Cerebellar cortex (tissue), 1 donor: ENCODE measurements around the gene DNAJC5.
"Not testable (repeated sequence)": the region's sequence is repeated elsewhere in the genome, so short reads cannot be mapped to it uniquely, and the experiment has no call there.

Experiments used
- DNase-seq: peaks from one replicate; pipeline ENCODE4 v3.0.0-alpha.2; 2015; ENCODE audit warnings: low spot score

DNAJC5 gene

DNA sequence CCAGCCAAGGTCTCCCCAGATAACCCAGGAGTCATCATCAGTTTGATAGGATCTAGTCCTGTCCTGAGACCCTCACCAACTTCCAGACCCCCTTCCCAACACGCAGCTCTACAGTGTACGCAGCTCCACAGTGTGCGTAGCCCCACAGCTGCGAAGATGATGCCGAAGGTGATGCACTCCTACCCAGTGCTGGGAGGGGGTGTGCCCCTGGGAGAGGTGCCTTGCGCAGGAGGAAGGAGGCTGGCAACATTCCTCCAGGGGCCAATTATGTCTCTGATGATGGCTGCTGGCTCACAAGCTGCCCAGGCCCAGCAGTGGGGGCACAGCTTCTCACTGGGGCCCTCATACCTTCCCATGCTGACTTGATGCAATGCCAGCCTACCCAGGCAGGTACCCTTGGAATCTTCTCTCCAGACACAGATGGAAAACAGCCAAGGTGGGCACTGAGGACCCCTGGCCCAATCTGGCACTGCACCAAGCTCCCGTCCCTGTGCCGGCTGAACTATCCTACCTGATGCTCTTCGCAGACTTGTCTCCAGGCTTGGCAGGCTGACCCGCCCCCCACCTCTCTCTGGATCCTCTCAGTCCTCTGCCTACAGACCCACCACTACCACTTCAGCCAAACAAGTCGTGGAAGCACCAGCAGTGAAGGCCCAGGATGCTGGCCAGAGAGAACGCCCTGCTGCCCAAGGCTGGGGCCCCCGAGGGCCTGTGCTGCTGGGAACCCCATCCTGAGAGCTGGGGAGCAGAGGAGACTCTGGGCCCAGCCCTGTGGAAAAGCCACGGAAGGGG is 73.4 kb downstream of the DNAJC5 start:
- no peak for DNase-seq

DNA sequence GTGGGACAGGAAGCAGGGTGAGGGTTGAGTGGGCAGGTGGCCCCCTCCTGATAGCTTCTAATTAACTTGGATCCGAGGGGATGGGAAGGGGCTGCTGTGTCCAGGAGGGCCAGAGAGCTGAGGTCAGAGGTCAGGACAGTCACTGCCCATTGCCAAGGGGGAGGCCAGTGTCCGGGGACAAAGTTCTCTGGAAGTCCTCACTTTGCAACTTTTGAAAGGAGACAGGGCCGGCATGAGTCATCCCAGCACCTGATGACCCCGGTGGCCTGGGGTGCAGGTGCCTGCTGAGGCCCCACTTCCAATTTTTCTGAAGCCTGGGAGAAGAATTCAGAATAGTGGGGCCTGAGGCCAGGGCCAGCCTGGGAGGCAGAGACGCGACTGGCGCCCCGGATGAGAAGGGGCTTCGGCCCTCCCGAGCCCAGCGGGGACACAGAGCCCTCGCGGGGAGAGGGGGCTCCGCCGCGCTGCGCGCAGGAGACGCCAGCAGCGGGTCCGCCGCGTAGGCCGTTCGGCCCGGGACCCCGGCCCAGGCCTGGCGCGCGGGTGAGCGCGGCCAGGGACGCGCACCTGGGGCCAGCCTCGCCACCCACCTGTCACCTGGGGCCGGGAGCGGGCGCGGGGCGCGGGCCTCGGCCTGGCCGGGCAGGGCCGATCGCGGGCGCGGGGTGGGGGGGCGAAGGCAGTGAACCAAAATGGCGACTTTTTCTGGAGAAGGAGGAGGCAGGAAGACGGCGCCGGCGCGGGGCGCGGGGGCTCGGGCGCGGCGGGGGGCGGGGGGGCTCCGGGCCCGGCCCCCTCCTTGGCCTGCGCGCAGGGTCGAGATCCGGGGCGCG is 74.2 kb downstream of the DNAJC5 start:
- no peak for DNase-seq

DNA sequence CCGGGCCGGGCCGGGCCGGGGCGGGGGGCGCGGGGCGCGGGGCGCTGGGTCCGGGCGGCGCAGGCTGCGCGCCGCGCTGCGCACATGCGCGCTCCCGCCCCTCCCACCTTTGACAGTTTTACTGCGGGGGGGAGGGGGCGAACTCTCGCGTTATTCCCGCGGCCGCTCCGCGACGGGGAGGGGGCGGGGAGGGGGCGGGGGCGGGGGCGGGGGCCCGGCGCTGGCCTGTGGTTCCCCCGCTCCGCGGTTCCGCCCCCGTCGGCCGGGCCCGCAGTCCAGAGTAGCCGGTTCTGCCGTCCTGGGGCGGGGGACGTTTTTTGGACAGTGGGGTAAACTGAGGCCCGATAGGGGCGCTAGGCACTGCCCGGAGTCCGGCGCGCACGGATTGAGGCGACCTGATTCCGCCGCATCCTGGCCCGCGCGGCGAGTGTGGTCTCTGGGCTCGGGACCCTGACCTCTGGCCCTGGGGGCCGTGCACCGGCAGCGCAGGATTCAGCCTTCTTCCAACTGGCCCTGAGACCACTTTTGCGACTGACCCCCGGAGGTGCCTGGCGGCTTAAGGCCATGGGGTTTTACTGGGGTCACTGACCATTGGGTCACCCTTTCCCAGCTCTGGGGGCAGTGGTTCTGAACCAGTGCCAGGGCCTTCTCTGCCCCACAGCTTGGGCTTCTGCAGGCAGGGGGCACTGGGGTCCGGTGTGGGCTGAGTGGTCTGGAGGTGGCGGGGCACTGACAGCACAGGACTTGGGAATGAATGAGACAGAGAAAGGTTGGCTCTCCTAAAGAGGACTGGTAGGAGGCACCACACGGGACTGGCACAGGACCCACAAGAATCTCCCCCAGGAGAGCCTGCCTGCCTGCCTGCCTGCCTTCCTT is 75.2 kb downstream of the DNAJC5 start, which contains the start of gene ZNF512B:
Gene ZNF512B, minus strand, starts transcription at position 93 of the 876 bp plus-strand sequence. CDS start 1,980 bp downstream, outside the sequence.
- no peak for DNase-seq

DNA sequence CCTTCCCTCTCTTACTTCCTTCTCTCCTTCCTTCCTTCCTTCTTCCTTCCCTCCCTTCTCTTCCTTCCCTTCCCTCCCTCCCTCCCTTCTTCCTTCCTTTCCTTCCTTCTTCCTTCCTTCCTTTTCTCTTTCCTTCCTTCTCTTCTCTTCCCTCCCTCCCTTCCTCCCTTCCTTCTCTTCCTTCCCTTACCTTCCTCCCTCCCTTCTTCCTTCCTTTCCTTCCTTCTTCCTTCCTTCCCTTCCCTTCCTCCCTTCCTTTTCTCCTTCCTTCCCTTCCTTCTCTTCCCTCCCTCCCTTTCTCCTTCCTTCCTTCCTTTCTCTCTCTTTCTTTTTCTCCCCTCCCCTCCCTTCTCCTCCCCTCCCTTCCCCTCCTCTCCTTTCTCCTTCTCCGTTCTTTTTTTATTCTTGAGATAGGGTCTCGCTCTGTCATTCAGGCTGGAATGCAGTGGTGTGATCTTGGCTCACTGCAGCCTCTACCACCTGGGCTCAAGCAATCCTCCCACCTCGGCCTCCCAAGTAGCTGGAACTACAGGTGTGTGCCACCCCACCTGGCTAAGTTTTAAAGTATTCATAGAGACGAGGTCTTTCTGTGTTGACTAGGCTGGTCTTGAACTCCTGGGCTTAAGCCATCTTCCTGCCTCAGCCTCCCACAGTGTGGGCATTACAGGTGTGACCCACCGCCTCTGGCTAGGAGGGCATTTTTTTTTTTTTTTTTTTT is 75.9 kb downstream of the DNAJC5 start:
- no peak for DNase-seq

DNA sequence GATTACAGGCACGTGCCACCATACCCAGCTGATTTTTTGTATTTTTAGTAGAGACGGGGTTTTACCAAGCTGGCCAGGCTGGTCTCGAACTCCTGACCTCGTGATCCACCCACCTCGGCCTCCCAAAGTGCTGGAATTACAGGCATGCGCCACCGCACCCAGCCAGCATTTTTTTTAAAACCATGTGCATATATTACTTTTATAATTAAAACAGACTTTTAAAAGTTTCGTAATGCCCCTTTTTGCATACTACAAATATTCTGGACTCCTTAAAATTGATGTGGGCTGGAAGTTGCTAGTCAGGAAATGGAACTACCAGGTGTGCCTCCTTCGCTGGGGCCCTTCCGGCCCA is 77.0 kb downstream of the DNAJC5 start:
- DNase-seq: not testable (repeated sequence)

DNA sequence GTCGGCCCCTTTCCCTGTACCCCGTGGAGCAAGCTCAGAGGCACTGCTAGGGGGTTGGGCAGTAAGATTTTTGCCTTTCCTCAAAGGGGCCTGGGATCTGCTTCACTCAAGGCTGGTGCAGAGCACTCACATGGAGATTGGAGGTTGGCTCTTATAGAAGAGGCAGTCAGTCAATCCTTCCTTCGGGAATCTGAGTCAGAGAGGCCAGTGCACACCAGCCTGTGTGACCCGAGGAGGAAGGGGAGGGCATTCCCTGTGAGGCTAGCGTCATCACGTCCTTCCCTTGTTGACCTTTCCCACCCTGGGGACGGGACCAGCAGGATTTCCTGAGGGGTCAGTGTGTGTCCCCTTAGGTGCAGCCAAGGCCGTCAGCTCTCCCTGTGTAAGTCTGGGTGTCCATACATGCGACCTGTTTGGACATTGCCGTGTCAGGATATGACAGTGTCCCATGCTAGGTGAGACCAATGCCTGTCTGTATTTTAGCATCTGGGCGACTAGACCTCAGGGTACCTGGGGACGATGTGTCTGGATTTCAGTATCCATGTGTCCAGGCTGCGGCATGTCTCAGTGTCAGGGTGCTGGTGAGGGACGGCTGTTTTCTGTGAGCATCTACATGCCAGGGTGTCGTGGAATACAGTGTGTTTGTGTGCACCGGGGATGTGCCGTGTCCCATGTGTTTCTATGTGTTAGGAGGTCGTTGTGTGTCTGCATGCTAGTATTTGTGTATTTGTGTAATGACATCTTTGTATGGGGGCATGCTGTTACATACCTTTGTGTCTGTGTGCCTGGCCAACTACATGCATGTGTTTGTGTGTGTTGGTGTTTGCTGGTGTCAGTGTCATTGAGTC is 77.6 kb downstream of the DNAJC5 start:
- no peak for DNase-seq

DNA sequence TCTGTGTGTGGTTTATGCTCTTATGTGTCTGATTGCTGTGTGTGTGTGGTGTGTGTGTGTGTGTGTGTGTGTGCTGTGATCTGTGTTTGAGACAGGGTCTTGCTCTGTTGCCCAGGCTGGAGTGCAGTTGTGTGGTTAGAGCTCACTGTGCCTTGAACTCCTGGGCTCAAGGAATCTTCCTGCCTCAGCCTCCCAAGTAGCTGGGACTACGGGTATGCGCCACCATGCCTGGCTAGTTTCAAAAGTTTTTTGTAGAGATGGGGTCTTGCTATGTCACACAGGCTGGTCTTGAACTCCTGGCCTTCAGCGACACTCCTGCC is 78.2 kb downstream of the DNAJC5 start:
- DNase-seq: no peak

DNA sequence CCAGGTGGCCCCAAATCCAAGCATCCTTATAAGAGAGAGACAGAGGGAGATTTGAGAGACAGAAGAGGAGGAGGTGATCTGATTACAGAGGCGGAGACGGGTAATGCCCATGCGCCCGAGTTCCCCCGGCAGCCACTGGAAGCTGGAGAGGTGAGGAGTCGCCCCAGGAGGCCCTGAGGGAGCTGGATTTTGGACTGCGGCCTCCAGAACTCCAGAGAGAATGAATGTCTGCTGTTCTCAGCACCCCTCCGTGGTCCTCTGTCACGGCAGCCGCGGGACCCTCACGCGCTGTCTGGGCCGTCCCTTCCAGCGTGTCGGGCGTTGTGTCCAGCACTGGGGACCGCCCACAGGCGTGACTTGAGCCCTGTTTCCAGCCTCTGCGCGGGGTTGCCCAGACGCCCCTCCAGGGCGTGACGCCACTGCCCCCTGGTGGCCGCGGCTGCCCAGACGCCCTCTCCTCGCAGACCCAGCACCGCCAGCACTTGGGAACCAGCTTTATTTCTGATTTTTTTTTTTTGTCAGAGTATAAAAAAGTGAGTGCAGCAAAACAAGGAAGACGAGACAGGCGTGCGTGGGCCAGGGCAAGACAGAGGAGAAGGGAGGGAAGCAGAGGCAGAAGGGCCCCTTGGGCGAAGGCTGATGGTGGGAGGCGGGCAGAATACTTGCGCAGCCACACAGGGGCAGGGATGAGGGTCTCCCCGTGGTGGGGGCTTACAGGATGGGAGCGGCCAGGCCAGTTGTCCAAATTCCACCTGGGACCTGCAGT is 78.9 kb downstream of the DNAJC5 start:
- DNase-seq: peak; percentile 84

DNA sequence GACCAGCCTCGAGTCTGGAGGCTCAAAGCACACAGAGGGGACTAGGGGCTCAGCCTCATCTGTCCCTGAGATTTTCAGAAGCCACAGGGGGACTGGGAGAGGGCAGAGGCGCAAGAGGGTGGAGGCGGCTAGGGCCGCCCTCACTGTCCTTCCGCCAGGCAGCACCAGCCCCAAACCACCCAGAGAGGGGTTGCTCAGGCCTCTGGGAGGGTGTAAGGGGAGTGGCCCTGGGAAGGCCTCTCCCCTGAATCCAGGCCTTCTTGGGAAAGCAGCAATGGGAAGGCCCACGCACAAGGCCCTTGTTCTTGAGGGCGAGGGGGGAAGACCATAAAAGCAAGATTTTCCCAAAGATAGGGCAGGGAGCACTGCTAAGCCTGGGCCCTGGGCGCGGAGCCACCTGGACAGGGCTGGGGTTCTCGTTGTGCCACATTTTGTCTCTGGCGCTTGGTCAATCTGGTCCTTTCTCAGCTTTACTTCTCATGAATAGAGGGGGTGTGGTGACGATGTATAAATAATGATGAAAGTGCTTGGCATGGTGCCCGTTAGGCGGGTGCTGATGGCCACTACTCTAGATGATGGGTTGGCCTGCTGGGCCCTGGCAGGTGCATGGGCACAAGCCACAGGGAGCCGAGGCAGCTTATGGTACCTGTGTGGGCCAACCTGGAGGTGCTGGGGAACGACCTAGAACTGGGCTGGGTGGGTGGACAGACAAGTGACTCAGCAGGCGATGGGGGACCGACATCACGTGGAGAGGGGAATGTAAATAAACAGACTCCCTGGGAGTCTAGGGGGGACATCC is 79.7 kb downstream of the DNAJC5 start:
- DNase-seq: peak; percentile 98

DNA sequence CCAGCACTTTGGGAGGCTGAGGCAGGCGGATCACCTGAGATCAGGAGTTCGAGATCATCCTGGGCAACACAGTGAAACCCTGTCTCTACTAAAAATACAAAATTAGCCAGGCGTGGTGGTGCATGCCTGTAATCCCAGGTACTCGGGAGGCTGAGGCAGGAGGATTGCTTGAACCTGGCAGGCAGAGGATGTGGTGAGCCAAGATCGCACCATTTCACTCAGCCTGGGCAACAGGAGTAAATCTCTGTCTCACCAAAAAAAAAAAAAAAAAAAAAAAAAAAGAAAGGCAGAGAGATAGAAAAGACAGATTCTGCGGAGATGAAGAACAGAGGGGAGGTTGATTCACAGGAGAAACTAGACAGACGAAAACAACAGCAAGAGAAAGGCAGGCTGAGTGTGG is 81.6 kb downstream of the DNAJC5 start:
- DNase-seq: not testable (repeated sequence)

DNA sequence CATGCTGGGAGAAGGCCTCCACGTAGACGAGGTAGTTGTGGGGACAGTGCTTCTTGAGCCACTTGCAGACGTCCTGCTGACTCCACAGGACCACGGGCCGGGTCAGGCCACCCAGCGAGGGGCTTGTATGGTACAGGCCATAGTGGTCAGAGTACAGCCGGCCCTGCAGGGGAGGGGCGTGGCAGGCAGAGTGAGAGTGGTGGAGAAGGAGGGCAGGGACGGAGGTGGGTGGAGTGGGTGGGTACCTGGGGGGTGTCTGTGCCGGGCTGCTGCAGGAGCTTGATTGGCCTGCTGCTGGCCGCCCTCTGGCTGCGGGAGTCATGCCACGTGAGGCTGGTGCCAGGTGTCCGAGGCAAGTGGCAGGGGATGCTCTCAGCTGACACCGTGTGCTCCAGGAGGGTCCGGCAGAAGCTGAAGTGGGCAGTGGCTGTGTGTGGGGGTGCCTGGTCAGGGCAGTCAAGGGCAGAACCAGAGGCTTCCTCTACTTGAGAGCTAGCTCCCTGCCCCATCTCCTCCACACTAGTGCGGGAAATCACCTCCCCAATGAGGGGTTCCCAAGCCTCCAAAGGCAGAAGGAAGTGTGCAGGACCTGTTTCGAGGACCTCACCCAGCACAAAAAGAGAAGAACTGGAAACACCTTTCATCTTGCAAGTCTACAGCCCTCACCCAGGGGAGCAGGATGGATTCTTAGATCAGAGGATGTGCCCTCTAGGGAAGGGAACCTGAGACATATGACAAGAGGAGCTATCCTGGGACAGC is 82.2 kb downstream of the DNAJC5 start:
- DNase-seq: no peak

DNA sequence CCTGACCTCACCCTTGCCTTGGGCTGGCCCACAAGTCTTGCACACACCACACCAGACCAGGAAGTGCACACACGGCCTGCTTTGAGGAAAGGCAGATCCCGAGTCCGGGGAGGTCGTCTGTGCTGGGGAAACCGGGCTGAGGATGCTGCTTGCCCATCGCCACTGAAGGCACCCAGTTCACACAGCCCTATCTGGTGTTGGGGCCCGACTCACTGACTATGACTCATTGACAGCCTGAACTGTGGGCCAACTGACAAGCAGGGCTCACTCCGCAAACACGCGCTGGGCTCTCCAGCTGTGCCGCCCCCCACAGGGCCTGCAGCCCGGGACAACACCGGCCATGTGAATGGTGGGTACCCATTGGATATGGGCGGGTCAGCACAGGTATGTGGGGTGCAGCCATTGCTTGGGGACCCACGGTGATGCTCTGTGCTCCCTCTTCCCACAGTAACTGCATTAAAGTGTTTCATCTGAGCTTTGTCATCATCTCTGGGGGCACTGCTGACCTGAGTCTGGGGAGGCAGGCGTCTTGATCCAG is 82.9 kb downstream of the DNAJC5 start:
- DNase-seq: no peak

DNA sequence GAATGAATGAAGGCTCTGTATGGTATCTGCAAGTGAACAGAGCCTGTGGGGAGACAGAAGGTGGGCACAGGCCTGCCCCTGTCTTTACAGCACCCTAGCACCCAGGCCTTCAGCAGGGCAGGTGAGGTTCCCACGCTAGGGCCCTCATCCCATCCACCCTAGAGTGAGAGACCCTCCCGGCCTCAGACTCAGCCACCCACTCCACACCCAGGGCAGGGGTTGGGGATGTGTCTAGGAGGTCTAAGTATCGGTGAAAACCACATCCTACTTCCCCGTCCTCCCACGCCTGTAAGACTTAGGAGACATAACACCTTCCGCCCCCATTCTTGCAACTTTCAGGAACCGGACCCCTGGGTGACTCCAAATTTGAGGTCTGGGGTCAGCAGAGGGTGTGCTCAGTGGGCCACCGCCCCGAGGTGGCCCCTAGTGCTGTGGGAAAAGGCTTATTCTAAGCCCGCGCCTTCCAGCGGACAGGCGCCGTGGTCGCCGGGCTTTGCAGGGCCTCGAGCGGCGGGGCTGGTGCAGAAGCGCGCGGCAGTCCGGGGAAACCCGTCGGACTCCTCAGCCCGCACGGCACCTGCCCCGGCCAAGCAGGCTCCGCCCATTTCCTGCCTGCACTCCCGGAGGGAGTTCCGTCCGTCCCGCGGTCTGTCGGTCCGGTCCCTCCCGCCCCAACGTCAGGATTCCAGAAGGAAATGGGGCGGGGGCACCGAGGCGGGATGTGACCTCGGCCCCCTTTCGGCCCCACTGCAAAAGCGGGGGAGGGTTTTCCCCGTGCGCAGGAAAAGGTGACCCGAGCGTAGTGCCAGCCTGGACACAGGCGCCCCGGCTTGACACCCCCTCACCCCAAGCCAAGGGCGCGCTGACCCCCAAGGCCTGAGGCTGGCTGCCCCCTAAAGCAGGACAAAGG is 83.6 kb downstream of the DNAJC5 start:
- no peak for DNase-seq

DNA sequence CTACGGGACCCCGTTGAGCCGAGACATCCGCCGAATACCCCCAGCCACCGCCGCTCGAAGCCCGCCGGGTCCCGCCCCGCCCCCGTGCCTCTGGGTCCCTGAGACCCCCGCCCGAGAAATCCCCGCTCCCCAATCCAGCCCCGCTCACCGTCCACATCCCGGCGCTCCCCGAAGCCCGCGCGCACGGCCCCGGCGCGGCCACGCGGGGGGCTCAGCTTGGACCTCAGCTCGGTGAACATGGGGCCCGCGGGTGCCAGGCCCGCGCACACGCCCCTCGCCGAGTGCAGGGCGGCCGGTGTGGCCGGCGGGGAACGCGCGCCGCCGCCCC is 84.3 kb downstream of the DNAJC5 start:
- DNase-seq: no peak

DNA sequence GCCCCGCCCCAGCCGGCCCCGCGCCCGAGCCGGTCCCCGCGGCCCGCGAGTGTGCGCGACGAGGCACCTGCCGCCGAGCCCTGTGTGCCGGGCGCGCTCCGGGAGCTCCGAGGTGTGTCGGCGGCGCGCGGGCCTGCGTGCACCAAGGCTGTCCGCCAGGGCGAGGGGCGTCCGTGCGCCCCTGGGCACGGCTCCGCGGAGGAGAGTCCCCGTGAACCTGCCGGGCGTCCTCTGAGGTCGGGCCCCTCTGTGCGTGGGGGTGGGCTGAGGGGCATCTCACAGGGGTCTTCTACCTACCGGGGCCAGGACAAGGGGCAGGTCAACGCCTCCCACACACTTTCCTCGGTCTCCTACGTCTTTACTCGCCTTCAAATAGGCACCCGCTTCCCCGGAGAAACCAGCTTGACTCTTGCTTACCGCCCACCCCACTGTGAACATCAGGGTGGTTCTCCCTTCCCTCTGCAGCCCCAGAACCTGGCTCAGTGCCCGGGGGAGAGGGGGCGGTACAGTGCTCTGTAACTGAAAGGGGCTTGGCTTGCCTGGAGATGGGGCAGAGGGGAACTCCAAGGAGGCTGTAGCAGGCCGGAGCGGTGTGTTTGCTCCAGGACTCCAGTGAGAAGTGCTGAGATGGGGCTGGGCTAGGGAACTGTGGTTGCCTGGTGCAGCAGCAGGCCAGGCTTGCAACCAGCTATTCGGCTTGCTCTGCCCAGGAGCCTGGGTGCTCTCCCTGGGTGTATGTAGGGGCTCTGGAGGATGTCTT is 84.8 kb downstream of the DNAJC5 start, which contains the start of gene SAMD10:
Gene SAMD10, minus strand, starts transcription at position 86 of the 760 bp plus-strand sequence. CDS start 175 bp downstream, outside the sequence.
- DNase-seq: no peak

DNA sequence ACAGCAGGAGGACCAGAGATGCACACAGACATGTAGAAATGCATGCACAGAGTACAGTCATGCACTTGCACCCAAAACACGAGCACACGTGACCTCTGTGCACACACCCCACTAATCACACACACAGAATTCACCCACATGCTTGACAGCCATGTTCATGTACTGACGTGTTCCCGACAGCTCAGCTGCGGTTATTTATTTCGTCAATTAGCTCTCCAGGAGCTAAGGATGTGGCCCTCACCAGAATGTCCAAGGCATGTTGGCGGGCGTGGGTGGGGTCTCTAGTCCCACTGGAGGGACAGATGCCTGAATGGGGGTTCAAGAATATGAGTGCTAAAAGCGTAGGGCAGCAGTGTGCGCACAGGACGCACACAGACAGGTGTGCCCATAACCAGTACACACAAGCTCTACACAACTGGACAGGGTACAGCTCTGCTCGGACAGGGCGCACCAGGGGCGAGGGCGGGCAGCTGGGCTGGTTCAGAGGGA is 85.4 kb downstream of the DNAJC5 start:
- DNase-seq: no peak
